Fibroblast of pulmonary artery (primary cell): ENCODE data around the gene SMAD4.

Source experiments
- DNase-seq: peaks from one replicate; pipeline ENCODE4 v3.0.0-alpha.2; 2010; ENCODE audit warnings: low read depth
- H3K4me3 ChIP-seq: replicated peaks from 2 replicates; pipeline ENCODE4 v1.5.1; 2011; ENCODE audit warnings: low read depth, mild to moderate bottlenecking, control low read depth, low read length, moderate library complexity
- TF ChIP-seq, protein P1 (sequence below): IDR thresholded peaks from 2 replicates; pipeline ENCODE4 v1.5.1; 2011; ENCODE audit warnings: mild to moderate bottlenecking, control low read depth, low read length, inconsistent platforms; ENCODE audit errors: missing control alignments

The SMAD4 gene

DNA sequence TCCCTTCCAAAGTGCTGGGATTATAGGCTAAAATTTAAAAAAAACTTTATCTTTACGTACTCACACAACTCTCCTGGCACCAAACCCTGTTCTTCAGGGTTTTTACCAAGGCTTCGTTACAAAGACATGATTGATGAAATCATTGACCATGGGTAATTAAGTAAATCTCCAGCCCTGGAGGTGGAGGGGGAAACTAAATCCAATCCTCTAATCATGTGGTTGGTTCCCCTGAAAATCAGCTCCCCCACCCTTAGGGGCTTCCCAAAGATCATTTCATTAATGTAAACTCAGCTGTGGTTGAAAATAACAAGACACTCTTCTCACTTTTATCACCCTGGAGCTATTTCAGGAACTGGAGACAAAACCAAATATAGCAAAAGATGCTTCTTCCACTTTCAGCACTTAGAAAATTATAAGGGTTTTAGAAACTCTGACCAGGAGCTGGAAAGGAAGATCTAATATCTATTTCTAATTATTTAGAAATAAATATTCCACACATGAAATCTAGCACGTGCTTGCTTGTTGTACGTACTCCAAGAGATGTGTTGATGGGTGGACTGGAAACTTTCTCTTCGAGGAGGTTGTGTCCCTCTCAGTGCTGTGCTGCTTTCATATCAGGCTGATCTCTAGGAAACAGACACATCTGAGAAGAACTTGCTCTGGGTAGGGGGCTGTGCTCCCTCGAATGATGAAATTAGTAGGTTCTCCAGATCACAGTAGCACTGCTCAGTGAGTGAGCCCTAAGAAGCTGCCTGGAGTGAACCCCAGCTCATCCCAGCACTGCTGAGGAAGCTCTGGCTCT is 67.2 kb downstream of the SMAD4 start:
- TF ChIP-seq, protein P1, sequence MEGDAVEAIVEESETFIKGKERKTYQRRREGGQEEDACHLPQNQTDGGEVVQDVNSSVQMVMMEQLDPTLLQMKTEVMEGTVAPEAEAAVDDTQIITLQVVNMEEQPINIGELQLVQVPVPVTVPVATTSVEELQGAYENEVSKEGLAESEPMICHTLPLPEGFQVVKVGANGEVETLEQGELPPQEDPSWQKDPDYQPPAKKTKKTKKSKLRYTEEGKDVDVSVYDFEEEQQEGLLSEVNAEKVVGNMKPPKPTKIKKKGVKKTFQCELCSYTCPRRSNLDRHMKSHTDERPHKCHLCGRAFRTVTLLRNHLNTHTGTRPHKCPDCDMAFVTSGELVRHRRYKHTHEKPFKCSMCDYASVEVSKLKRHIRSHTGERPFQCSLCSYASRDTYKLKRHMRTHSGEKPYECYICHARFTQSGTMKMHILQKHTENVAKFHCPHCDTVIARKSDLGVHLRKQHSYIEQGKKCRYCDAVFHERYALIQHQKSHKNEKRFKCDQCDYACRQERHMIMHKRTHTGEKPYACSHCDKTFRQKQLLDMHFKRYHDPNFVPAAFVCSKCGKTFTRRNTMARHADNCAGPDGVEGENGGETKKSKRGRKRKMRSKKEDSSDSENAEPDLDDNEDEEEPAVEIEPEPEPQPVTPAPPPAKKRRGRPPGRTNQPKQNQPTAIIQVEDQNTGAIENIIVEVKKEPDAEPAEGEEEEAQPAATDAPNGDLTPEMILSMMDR: no peak
- no peak for DNase-seq

DNA sequence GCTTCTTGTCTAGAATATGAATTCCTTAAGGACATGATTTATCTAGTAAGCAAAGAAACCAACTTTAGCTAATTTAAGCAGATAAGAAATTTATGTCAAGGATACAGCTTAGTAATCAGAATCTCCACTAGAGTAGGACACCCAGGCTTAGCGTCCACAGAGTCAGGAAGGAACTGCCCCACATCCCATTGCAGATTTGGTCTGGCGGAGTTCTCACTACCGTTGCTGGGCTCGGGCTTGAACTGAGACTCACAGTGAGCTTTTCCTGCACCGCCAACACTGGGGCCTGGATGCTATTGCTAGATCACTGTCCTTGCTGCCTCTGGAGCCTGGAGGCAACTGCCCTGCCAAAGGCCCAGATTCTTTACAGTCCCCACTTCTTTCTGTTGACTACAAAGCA is 68.1 kb downstream of the SMAD4 start:
- DNase-seq: no peak
- TF ChIP-seq, protein P1: no peak
- no peak overlapping the region for H3K4me3 ChIP-seq

More for the DNA sequence above, 67.2 kb downstream of the SMAD4 start:
- no peak overlapping the region for H3K4me3 ChIP-seq

DNA sequence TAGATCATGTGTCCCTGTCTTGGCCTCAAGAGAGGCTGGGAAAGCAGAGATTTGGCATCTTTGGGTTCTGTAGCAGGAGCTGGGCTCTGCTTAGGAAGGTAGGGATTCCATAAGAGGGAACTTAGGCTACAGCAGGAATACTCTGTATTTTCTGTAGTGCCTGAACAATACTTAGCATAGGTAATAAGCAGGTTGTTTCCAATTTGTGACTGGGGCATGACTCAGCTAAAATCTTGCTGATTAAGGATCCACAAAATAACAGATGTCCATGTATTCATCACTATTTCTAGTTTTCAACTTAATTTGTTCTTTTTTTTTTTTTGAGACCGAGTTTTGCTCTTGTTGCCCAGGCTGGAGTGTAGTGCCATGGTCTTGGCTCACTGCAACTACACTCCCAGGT is 68.5 kb downstream of the SMAD4 start:
- H3K4me3 ChIP-seq: no peak overlapping the region
- no peak for DNase-seq
- TF ChIP-seq, protein P1: no peak

DNA sequence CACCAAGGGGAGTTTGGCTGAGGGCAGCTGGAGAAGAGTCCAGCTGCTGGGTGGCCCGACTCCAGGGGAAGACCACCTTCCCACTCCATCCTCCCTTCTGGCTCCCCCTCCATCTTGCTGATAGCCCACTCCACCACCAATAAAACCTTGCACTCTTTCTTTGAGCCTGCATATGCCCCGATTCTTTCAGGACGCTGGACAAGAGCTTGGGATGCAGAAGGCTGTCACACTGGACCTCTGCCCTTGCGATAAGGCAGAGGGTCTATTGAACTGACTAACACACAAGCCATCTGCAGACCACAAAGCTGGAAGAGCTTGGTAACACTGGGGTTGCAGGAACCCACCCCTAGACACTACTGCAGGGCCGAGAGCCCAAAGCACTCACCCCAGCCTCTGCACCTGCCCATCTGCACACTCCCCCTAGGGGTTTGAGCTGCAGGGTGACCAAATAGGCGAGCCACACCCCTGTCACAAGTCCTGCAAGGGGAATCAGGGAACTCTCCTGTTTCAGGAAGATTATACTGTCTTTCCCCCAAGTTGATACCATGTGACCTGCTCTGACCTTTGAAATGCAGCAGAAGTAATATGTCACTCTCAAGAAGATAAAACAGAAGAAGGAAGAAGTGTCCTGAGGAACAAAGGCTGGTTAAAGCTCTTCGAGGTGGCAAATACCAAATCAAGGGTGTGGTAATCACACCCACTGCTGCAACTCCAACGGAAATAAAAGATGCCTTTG is 70.5 kb downstream of the SMAD4 start:
- H3K4me3 ChIP-seq: no peak overlapping the region
- TF ChIP-seq, protein P1: no peak
- no peak for DNase-seq

DNA sequence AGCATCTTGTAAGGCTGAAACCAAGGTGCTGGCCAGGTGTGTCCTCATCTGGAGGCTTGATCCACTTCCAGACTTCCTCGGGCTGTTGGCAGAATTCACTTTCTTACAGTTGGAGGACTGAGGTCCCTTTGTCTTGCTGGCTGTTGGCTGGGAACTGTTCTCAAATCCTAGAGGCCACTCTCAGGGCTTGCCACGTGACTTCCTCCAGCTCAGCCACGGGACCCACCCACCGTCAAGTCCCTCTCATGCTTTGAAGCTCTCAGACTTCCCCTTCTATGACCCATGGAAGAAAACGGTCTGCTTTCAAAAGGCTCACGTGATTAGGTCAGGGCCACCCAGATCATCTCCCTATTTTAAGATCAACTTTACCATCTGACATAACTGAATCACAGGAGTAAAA is 77.1 kb downstream of the SMAD4 start:
- TF ChIP-seq, protein P1: no peak
- no peak overlapping the region for H3K4me3 ChIP-seq
- no peak for DNase-seq

DNA sequence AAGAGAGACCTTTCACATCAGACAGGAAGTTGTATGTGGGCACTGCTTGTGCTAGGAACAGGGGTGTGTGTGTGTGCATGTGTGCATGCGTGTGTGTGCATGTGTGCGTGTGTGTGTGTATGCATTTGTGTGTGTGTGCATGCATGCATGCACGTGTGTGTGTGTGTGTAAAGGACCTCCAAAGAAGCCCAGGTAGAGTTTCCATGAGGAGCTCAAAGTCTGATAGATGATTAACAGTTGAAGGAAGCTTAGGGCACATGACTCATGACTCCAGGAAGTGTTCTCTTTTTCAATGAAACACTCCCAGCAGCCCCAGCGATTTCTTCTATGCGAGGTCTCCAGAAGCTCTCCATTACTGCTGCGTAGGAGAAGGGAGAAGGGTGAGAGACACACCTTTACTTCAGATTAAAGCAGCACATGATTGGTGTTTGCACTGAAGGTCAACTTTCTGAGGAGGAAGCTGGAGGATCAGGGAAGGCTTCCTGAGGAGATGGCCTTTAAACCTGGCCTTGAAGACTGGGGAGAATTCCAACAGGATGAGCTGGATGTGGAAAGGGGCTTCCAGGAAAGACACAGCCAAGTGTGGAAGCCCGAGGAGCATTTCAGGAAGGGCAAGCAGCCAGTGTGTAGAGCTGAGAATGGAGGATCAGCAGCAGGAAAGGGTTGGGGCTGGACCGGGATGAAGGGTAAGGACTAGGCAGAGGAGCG is 77.7 kb downstream of the SMAD4 start:
- DNase-seq: no peak
- TF ChIP-seq, protein P1: no peak
- no peak overlapping the region for H3K4me3 ChIP-seq
